ENCODE results near the gene ZBP1.

The ZBP1 gene

DNA sequence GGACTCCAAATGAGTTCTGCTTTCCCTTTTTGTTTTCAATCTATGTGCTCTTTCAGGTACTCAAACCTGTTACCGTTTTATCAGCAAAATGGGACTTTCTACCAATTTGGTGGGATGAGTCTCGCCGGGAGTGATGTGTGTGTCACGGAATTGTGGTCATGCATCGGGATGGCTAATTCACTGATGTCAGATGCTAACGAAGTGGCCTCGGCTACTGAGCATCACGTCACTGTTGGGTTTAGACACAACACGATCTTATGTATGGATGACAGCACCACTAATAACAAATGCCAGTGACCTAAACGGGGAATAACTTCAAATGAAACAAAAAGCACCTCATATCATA, 61.0 kb downstream of the ZBP1 start:
- H3K9ac ChIP-seq (ENCODE audit: low read length) = no peak overlapping the region
- H3K79me2 ChIP-seq (ENCODE audit: low read length) = no peaks in the 10 kb centered on the region
- H3K27me3 ChIP-seq (replicated peaks; ENCODE audit: insufficient read depth, low read length) = peaks cover 100% of the 10 kb centered on the region
- no peaks in the 10 kb centered on the region for H3K4me1 ChIP-seq (ENCODE audit: low read length)
- no peak overlapping the region for H3K4me3 ChIP-seq (ENCODE audit: low read length)
- no peaks in the 10 kb centered on the region for H3K9me2 ChIP-seq (replicated peaks; ENCODE audit: insufficient read depth, low read length)
- H3K27ac ChIP-seq (ENCODE audit: low read length) = no peak overlapping the region
- DNase-seq = no peak
- TF ChIP-seq, protein P1, sequence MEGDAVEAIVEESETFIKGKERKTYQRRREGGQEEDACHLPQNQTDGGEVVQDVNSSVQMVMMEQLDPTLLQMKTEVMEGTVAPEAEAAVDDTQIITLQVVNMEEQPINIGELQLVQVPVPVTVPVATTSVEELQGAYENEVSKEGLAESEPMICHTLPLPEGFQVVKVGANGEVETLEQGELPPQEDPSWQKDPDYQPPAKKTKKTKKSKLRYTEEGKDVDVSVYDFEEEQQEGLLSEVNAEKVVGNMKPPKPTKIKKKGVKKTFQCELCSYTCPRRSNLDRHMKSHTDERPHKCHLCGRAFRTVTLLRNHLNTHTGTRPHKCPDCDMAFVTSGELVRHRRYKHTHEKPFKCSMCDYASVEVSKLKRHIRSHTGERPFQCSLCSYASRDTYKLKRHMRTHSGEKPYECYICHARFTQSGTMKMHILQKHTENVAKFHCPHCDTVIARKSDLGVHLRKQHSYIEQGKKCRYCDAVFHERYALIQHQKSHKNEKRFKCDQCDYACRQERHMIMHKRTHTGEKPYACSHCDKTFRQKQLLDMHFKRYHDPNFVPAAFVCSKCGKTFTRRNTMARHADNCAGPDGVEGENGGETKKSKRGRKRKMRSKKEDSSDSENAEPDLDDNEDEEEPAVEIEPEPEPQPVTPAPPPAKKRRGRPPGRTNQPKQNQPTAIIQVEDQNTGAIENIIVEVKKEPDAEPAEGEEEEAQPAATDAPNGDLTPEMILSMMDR (IDR thresholded peaks at IDR 0.05; ENCODE audit: low read length) = no peak
- TF ChIP-seq EZH2 (optimal IDR thresholded peaks at IDR 0.05; ENCODE audit: low read depth, low read length) = no peak
- no peak for TF ChIP-seq EZH2phosphoT487 (IDR thresholded peaks at IDR 0.05; ENCODE audit: low read length)
- H3K4me2 ChIP-seq (ENCODE audit: low read depth, low read length) = no peak overlapping the region
- no peaks in the 10 kb centered on the region for H3K36me3 ChIP-seq (replicated peaks; ENCODE audit: insufficient read depth, low read length)
- no peaks in the 10 kb centered on the region for H4K20me1 ChIP-seq (ENCODE audit: insufficient read depth, low read length)
- no peaks in the 10 kb centered on the region for H3F3A ChIP-seq (ENCODE audit: insufficient read depth, low read length)
- H2AFZ ChIP-seq (ENCODE audit: low read length) = no peak overlapping the region
- H3K9me3 ChIP-seq (replicated peaks; ENCODE audit: insufficient read depth, low read length) = no peaks in the 10 kb centered on the region

GRCh38 chr20:57558614-57559288, 61.5 kb downstream of the ZBP1 start:
- Histone ChIP-seq H3K9me3 (replicated peaks; ENCODE audit: insufficient read depth, low read length) (no peaks in the 10 kb centered on the region), H3K27me3 (replicated peaks; ENCODE audit: insufficient read depth, low read length) (peaks cover 100% of the 10 kb centered on the region)
- TF ChIP-seq EZH2 (optimal IDR thresholded peaks at IDR 0.05; ENCODE audit: low read depth, low read length) (no peak), EZH2phosphoT487 (IDR thresholded peaks at IDR 0.05; ENCODE audit: low read length) (no peak)
- TF ChIP-seq, protein P1 (IDR thresholded peaks at IDR 0.05; ENCODE audit: low read length) = no peak

GRCh38 chr20:57557926-57558613, 62.2 kb downstream of the ZBP1 start:
- Histone ChIP-seq H3F3A (ENCODE audit: insufficient read depth, low read length) (no peaks in the 10 kb centered on the region), H3K4me1 (ENCODE audit: low read length) (no peaks in the 10 kb centered on the region), H3K36me3 (replicated peaks; ENCODE audit: insufficient read depth, low read length) (no peaks in the 10 kb centered on the region), H3K27me3 (replicated peaks; ENCODE audit: insufficient read depth, low read length) (peaks cover 100% of the 10 kb centered on the region), H2AFZ (ENCODE audit: low read length) (no peak overlapping the region), H3K27ac (ENCODE audit: low read length) (no peak overlapping the region), H3K9ac (ENCODE audit: low read length) (no peak overlapping the region), H3K9me3 (replicated peaks; ENCODE audit: insufficient read depth, low read length) (no peaks in the 10 kb centered on the region), H3K79me2 (ENCODE audit: low read length) (no peaks in the 10 kb centered on the region), H3K4me2 (ENCODE audit: low read depth, low read length) (no peak overlapping the region), H3K4me3 (ENCODE audit: low read length) (no peak overlapping the region), H3K9me2 (replicated peaks; ENCODE audit: insufficient read depth, low read length) (no peaks in the 10 kb centered on the region), H4K20me1 (ENCODE audit: insufficient read depth, low read length) (no peaks in the 10 kb centered on the region)
- DNase-seq = no peak
- no peak for TF ChIP-seq EZH2phosphoT487 (IDR thresholded peaks at IDR 0.05; ENCODE audit: low read length)
- TF ChIP-seq, protein P1 (IDR thresholded peaks at IDR 0.05; ENCODE audit: low read length) = no peak
- TF ChIP-seq EZH2 (optimal IDR thresholded peaks at IDR 0.05; ENCODE audit: low read depth, low read length) = no peak

More at GRCh38 chr20:57558614-57559288, 61.5 kb downstream of the ZBP1 start:
- Histone ChIP-seq H3F3A (ENCODE audit: insufficient read depth, low read length) (no peaks in the 10 kb centered on the region), H3K36me3 (replicated peaks; ENCODE audit: insufficient read depth, low read length) (no peaks in the 10 kb centered on the region), H2AFZ (ENCODE audit: low read length) (no peak overlapping the region), H3K9ac (ENCODE audit: low read length) (no peak overlapping the region), H3K79me2 (ENCODE audit: low read length) (no peaks in the 10 kb centered on the region), H3K4me2 (ENCODE audit: low read depth, low read length) (no peak overlapping the region), H3K4me1 (ENCODE audit: low read length) (no peaks in the 10 kb centered on the region), H4K20me1 (ENCODE audit: insufficient read depth, low read length) (no peaks in the 10 kb centered on the region), H3K27ac (ENCODE audit: low read length) (no peak overlapping the region), H3K4me3 (ENCODE audit: low read length) (no peak overlapping the region), H3K9me2 (replicated peaks; ENCODE audit: insufficient read depth, low read length) (no peaks in the 10 kb centered on the region)
- no peak for DNase-seq
